ENCODE results near the gene CELA3B.
"Not testable (repeated sequence)": the region's sequence is repeated elsewhere in the genome, so short reads cannot be mapped to it uniquely, and the experiment has no call there.

DNA sequence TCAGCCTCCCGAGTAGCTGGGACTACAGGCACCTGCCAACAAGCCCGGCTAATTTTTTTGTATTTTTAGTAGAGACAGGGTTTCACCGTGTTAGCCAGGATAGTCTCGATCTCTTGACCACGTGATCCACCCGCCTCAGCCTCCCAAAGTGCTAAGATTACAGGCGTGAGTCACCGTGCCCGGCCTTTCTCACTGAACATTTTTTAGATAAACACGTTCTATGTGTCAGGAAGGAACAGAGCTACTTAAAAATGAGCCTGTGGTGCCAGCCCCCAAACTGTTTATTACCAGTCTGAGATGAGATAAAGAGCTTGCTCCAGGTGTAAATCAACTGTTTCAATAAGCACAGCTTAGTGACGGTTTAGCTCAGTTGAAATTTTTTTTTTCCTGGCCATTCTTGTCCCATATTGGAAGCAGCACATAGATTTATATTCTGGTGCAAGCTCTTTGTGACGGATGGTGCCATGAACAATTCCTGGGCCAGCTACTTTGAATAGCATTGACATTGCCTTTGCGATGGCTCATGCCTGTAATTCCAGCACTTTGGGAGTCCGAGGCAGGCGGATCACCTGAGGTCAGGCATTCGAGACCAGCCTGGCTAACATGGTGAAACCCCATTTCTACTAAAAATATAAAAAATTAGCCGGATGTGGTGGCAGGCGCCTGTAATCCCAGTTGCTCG, 33.7 kb upstream of the CELA3B start:
- TF ChIP-seq, protein P1, sequence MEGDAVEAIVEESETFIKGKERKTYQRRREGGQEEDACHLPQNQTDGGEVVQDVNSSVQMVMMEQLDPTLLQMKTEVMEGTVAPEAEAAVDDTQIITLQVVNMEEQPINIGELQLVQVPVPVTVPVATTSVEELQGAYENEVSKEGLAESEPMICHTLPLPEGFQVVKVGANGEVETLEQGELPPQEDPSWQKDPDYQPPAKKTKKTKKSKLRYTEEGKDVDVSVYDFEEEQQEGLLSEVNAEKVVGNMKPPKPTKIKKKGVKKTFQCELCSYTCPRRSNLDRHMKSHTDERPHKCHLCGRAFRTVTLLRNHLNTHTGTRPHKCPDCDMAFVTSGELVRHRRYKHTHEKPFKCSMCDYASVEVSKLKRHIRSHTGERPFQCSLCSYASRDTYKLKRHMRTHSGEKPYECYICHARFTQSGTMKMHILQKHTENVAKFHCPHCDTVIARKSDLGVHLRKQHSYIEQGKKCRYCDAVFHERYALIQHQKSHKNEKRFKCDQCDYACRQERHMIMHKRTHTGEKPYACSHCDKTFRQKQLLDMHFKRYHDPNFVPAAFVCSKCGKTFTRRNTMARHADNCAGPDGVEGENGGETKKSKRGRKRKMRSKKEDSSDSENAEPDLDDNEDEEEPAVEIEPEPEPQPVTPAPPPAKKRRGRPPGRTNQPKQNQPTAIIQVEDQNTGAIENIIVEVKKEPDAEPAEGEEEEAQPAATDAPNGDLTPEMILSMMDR (IDR thresholded peaks at IDR 0.05; ENCODE audit: low read depth, low read length, poor library complexity, severe bottlenecking) = not testable (repeated sequence)
- TF ChIP-seq EZH2phosphoT487 (IDR thresholded peaks at IDR 0.05; ENCODE audit: borderline replicate concordance, low read length) = not testable (repeated sequence)
